Endothelial cell of umbilical vein (primary cell): ENCODE measurements around the gene RPL5. TPM values are rescaled to one million over a fixed set of nuclear protein-coding genes. Genes with fewer than 3 reads are reported as not detected.

ENCODE experiments used
- BruUV-seq: library from RNA; stranded (reverse); fragments of 400-500 nt; replicated peaks from 2 replicates; lab custom pipeline; 2021; lab: Mats Ljungman, UMichigan
- CTCF ChIA-PET: fragments of 300-600, 350-600 bp; sonication (Branson Sonifier 250); formaldehyde crosslinking; loops from one replicate; lab custom pipeline; 2021; ENCODE audit warnings: antibody characterized with exemption, inconsistent platforms; lab: Charles Lee
- POLR2A ChIA-PET: fragments of 300-600, 350-600 bp; sonication (Branson Sonifier 250); formaldehyde crosslinking; loops from one replicate; lab custom pipeline; 2021; ENCODE audit warnings: antibody characterized with exemption, inconsistent platforms; lab: Charles Lee
- DNase-seq: peaks from one replicate; pipeline ENCODE4 v3.0.0-alpha.2; 2011; ENCODE audit warnings: low read depth, low spot score
- FAIRE-seq: peaks from 2 replicates; lab custom pipeline; 2011; peaks lifted over from hg19 to GRCh38; lab: Jason Lieb, UNC
- H2AFZ ChIP-seq: 2 replicates; pipeline ENCODE4 v1.6.0; 2012; ENCODE audit warnings: low read depth, low read length, control low read depth, inconsistent platforms
- H3K27ac ChIP-seq: 2 replicates; pipeline ENCODE4 v1.5.1; 2011; ENCODE audit warnings: low read depth, mild to moderate bottlenecking, control low read depth, low read length, moderate library complexity; ENCODE audit not compliant: insufficient read depth
- H3K27me3 ChIP-seq, 2 experiments: 2 replicates each; pipeline versions ENCODE4 v1.6.0 to v1.6.1; 2011; ENCODE audit warnings: low read length in 2 of 2, mixed read lengths in 1 of 2; ENCODE audit not compliant: control insufficient read depth in 2 of 2, insufficient read depth in 2 of 2
- H3K36me3 ChIP-seq, 2 experiments: 2 replicates in 1 of 2; 3 replicates in 1 of 2; pipeline ENCODE4 v1.5.1; 2011; ENCODE audit warnings: low read length in 2 of 2, mild to moderate bottlenecking in 1 of 2, moderate library complexity in 1 of 2; ENCODE audit not compliant: control insufficient read depth in 2 of 2, insufficient read depth in 2 of 2; ENCODE audit errors: extremely low read depth in 1 of 2
- H3K4me1 ChIP-seq: 3 replicates; pipeline ENCODE4 v1.5.1; 2011; ENCODE audit warnings: mild to moderate bottlenecking, low read length; ENCODE audit not compliant: control insufficient read depth, insufficient read depth; ENCODE audit errors: extremely low read depth
- H3K4me2 ChIP-seq: 2 replicates; pipeline ENCODE4 v1.6.1; 2011; ENCODE audit warnings: low read length, control low read depth, mixed read lengths; ENCODE audit not compliant: insufficient read depth
- H3K4me3 ChIP-seq, 3 experiments: fragments of 200-600 bp in 1 of 3; sonication (generic), shearing (Covaris generic) in 1 of 3; replicated peaks in 1 of 3; 2 replicates each; pipeline ENCODE4 v1.5.1; 2011 to 2016; ENCODE audit warnings: control low read depth in 3 of 3, low read length in 3 of 3, mild to moderate bottlenecking in 2 of 3, inconsistent platforms in 1 of 3, low read depth in 1 of 3, moderate library complexity in 1 of 3; ENCODE audit not compliant: insufficient read depth in 1 of 3
- H3K79me2 ChIP-seq: 2 replicates; pipeline ENCODE4 v1.6.0; 2012; ENCODE audit warnings: low read length, inconsistent platforms; ENCODE audit not compliant: control insufficient read depth, insufficient read depth
- H3K9ac ChIP-seq: replicated peaks from 2 replicates; pipeline ENCODE3; 2011; ENCODE audit warnings: low read length, control low read depth; ENCODE audit not compliant: insufficient read depth; ENCODE audit errors: extremely low read depth
- H3K9me1 ChIP-seq: replicated peaks from 3 replicates; pipeline ENCODE4 v1.6.0; 2011; ENCODE audit warnings: mild to moderate bottlenecking, low read length; ENCODE audit not compliant: control insufficient read depth, insufficient read depth; ENCODE audit errors: extremely low read depth
- H3K9me3 ChIP-seq: replicated peaks from 2 replicates; pipeline ENCODE4 v1.5.1; 2012; ENCODE audit warnings: low read length, inconsistent platforms; ENCODE audit not compliant: control insufficient read depth, insufficient read depth
- H4K20me1 ChIP-seq: replicated peaks from 2 replicates; pipeline ENCODE3; 2011; ENCODE audit warnings: mild to moderate bottlenecking, low read length; ENCODE audit not compliant: control insufficient read depth, insufficient read depth; ENCODE audit errors: extremely low read depth
- EZH2 ChIP-seq: IDR thresholded peaks from 2 replicates; pipeline ENCODE4 v1.6.1; 2012; ENCODE audit warnings: borderline replicate concordance, low read depth, mild to moderate bottlenecking, moderate library complexity, low read length, inconsistent platforms; ENCODE audit not compliant: severe bottlenecking
- FOS ChIP-seq: IDR thresholded peaks from 2 replicates; pipeline ENCODE4 v1.6.1; 2011; ENCODE audit warnings: mild to moderate bottlenecking, low read length, moderate library complexity, borderline replicate concordance; ENCODE audit not compliant: insufficient read depth
- GATA2 ChIP-seq: IDR thresholded peaks from 2 replicates; pipeline ENCODE4 v1.7.0; 2011; ENCODE audit warnings: low read depth, mild to moderate bottlenecking, moderate library complexity, mixed read lengths, low read length; ENCODE audit not compliant: insufficient read length, insufficient read depth
- JUN ChIP-seq: IDR thresholded peaks from 2 replicates; pipeline ENCODE4 v1.6.1; 2011; ENCODE audit warnings: borderline replicate concordance, low read depth; ENCODE audit not compliant: insufficient read length, insufficient read depth
- MAX ChIP-seq: IDR thresholded peaks from 2 replicates; pipeline ENCODE4 v1.6.1; 2011; ENCODE audit not compliant: insufficient read depth, insufficient read length
- MYC ChIP-seq: IDR thresholded peaks from one replicate; pipeline ENCODE4 v1.6.1; 2011; ENCODE audit warnings: mild to moderate bottlenecking, low read depth, low read length
- POLR2A ChIP-seq: IDR thresholded peaks from 2 replicates; pipeline ENCODE4 v1.6.1; 2012; ENCODE audit warnings: low read depth, mild to moderate bottlenecking, control low read depth, low read length
- POLR2AphosphoS5 ChIP-seq: IDR thresholded peaks from 2 replicates; pipeline ENCODE4 v1.6.1; 2012; ENCODE audit warnings: low read depth, mild to moderate bottlenecking, control low read depth, low read length, moderate library complexity; ENCODE audit not compliant: insufficient read depth
- dilution Hi-C: fragments of 300-500 bp; cut with MboI; formaldehyde crosslinking; loops from one replicate; pipeline ENCODE4 v1.15.0; 2019; ENCODE audit warnings: low sequenced_read_pairs; ENCODE audit not compliant: extremely low pct_ligation_motif_present
- intact Hi-C: fragments of 100-400 bp; cut with micrococcal nuclease; formaldehyde crosslinking; loops from one replicate; pipeline ENCODE4 v1.10.0; 2022
- polyA plus RNA-seq, 4 experiments: library from polyadenylated mRNA; depleted of rRNA in 3 of 4; stranded (reverse) in 3 of 4; unstranded in 1 of 4; fragments of >200 nt; gene quantifications; 2 replicates each; pipeline versions ENCODE4 v1.2.1 to v1.2.3, GENCODE V29; 2011 to 2012; ENCODE audit warnings: missing spikeins in 1 of 4
- total RNA-seq: library from RNA; stranded (reverse); gene quantifications from 2 replicates; pipeline ENCODE4 v1.2.3, GENCODE V29; 2021
- TF ChIP-seq, protein P1 (sequence below), 2 donors: IDR thresholded peaks; 1 replicate in 1 of 2; 2 replicates in 1 of 2; pipeline ENCODE4 v1.5.1; 2011; ENCODE audit warnings: low read length in 2 of 2, mild to moderate bottlenecking in 2 of 2, moderate library complexity in 2 of 2, control low read depth in 1 of 2, inconsistent platforms in 1 of 2, low read depth in 1 of 2; ENCODE audit not compliant: insufficient read depth in 1 of 2; ENCODE audit errors: extremely low read depth in 1 of 2

Gene RPL5
- total and polyA plus RNA-seq, 2 donors (not counting 3 experiments of a cell fraction or from before 2014, with no cell fraction given), result 1,109 to 1,237 TPM

GRCh38 chr1:92837062-92837461, 5.2 kb downstream of the RPL5 start:
- H3K27ac ChIP-seq, result no peak overlapping the region
- no peaks in the 10 kb centered on the region for H3K9me3 ChIP-seq
- dilution Hi-C loops, result no loop called here
- CTCF ChIA-PET, result no interaction called here
- H3K9ac ChIP-seq, result no peak overlapping the region
- POLR2A ChIA-PET, result no interaction called here
- no peak for DNase-seq
- no peak overlapping the region for H3K4me3 ChIP-seq
- peaks cover 86% of the 10 kb centered on the region for H3K79me2 ChIP-seq
- intact Hi-C loops, result no loop called here
- no peak overlapping the region for H2AFZ ChIP-seq
- peaks cover 20% of the 10 kb centered on the region for H4K20me1 ChIP-seq
- no peaks in the 10 kb centered on the region for H3K9me1 ChIP-seq
- H3K4me1 ChIP-seq, result peaks cover 23% of the 10 kb centered on the region
- FAIRE-seq, result no peak
- peaks cover 16 to 57% of the 10 kb centered on the region in 2 experiments for H3K36me3 ChIP-seq
- H3K27me3 ChIP-seq, result no peaks in the 10 kb centered on the region
- TF ChIP-seq EZH2, result no peak
- TF ChIP-seq JUN, result no peak
- TF ChIP-seq FOS, result no peak
- no peak for TF ChIP-seq MYC
- no peak for TF ChIP-seq GATA2
- TF ChIP-seq, protein P1, sequence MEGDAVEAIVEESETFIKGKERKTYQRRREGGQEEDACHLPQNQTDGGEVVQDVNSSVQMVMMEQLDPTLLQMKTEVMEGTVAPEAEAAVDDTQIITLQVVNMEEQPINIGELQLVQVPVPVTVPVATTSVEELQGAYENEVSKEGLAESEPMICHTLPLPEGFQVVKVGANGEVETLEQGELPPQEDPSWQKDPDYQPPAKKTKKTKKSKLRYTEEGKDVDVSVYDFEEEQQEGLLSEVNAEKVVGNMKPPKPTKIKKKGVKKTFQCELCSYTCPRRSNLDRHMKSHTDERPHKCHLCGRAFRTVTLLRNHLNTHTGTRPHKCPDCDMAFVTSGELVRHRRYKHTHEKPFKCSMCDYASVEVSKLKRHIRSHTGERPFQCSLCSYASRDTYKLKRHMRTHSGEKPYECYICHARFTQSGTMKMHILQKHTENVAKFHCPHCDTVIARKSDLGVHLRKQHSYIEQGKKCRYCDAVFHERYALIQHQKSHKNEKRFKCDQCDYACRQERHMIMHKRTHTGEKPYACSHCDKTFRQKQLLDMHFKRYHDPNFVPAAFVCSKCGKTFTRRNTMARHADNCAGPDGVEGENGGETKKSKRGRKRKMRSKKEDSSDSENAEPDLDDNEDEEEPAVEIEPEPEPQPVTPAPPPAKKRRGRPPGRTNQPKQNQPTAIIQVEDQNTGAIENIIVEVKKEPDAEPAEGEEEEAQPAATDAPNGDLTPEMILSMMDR (IDR thresholded peaks at IDR 0.05; ENCODE audit: extremely low read depth in 1 of 2, insufficient read depth in 1 of 2, low read depth in 1 of 2, low read length in 2 of 2), result no peak
- TF ChIP-seq POLR2AphosphoS5, result no peak
- TF ChIP-seq POLR2A, result no peak
- no peak for TF ChIP-seq MAX
- no TSS peak for BruUV-seq
- peak overlapping the region; percentile 19 for H3K4me2 ChIP-seq
